Left hindlimb (tissue), 1 donor: ENCODE measurements around the gene MED9.

ENCODE experiments used
- DNase-seq: peaks from one replicate; pipeline ENCODE4 v3.0.0-alpha.2; 2018

The MED9 gene

DNA sequence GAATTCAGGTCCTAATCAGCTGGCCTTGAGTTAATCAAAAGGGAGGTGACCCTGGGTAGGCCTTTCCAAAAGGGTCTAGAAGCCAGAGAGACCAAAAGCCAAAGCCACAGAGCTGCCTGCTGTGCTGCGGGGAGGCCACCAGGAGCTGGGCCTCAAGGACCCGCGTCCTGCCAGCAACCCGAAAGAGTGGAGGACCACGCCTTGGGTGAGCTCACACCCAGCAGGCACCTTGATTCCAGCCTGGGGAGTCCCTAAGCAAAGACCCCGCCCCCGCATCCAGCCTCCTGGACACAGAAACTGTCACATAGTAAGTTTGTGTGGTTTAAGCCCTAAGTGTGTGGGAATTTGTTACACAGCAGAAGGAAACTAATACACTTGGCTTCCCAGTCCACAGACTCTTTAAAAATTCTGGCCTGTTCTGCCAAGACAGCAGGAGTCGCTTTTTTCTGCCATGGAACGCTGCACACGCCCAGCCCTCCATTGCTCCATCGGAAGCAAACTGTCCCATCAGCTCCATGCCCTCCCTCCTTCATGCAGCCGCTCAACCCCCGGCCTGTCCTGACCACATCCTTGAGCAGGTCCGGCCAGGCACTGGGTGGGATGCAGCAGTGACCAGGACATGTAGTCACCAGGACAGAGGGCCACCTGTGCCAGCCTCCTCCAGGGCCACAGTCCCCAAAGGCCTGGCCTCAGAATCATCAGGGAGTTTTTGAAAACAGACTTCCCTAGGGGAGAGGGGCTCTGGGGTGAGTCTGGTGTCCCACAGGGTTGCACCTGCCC lies 40.3 kb downstream of the MED9 start:
- peak; percentile 25 for DNase-seq

DNA sequence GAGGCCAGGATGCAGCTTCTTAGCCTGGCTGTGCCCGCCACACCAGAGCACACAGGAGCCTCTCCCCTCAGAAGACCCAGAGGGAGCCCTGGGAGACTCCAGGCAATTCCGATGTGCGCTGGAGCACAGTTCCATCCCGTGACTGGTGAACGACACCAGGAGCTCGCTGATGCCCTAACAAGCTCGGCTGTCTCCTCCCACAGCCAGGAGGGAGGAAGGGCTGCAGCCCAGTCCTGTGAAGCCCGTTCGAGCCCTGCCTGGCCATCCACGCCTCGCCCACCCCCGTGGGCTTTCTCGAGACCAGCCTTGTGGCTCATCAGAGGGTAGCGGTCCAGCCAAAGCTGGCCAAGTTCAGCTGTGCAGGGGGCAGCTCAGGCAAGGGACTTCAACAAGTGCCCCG lies 41.2 kb downstream of the MED9 start:
- DNase-seq = no peak

DNA sequence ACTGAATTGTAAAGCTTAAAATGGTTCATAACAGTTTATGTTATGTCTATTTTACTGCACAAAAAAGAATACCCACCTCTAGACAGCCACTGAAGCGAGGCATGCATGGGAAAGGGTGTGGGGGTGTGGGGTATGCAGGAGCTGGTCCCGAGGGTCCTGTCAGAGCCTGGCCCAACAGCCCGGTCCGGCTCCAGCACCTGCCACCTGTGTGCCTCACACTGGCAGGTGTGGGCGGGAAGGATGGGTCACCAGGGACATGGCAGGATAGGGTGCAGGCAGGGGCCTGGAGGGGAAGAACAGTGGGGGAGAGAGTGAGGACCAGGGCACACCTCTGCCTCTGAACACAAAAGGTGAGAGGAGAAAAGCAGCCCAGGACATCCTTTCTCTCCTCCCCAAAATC lies 42.2 kb downstream of the MED9 start:
- DNase-seq = no peak

DNA sequence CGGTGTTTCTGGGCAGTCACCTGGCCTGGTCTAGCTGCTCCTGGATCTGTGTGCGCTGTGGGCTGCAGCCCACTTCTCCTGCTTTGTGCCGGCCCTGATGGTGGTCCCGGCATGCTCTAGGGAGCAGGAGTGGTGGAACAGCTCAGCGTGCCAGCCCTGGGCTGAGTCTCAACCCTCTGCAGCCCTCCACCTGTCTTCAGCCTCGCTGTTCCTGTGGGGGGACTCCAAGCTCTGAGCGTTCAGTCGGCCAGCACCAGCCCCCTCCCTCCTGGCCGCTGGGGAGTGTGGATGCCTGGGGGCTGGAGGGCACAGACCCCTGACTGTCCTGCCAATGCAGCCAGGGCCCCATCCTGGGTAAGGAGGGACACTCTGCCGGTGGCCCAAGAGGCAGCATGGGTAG lies 43.1 kb downstream of the MED9 start:
- no peak for DNase-seq

DNA sequence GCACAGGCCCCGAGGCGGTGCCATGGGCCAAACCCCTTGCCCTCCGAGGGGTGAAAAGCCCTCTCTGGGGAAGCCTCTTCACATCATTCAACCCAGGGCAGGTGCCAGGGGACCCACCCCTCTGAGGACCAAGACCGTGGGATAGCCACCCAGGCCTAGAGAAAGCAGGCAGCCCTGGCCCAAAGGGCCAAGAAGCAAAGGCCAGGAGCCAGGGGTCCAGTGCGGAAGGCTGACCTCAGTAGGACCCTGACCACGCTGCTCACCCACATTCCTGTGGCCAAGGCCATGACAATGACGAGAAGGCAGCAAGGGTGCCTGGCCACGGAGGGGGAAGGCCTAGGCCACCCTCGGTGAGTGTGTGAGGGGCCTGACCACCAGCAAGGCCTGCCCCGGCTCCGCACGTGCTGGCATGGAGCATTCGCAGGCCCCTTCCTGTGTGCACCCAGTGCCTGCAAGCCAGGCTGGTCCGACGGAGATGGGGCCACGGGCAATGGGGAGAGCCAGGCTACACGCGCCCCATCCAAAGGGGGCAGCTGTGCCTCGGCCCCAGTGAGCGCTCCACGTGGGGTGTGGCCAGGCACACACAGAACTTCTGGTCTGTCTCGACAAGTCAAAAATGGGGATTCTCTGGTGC lies 43.9 kb downstream of the MED9 start:
- no peak for DNase-seq

DNA sequence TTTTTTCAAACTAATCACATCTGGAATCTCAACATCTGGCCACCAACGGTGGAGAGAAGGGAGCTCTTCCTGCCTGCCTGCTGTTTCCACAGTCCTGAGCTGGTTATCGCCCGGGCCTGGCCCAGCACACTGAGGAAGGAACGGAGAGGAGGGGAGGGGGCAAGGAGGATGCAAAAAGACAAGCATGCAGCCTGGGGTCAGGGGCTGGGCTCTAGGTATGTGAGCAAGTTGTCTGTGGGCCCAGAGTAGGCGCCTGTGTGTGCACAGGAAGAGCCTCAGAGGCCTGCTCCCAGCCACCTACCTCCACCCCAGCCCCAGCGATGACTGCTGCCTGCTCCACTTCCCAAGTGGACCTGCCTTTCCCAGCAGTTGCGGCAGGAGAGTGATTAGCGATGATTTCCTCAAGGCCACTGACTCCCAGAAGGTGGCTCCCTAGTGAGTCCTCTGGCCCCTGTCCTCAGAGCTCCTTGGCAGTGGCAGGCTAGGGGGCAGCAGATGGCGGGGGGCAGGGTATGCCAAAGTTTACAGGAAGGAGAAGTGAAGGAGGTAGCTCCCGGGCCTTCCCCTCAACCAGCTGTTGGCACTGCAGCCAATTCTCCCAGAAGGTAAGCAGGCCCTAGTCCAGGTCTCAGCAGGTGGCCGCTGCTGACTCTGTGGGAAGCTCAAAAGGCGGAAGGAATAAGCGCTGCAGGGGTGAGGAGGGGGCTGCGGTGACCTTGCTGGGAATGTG lies 46.4 kb downstream of the MED9 start:
- peak; percentile 21 for DNase-seq

DNA sequence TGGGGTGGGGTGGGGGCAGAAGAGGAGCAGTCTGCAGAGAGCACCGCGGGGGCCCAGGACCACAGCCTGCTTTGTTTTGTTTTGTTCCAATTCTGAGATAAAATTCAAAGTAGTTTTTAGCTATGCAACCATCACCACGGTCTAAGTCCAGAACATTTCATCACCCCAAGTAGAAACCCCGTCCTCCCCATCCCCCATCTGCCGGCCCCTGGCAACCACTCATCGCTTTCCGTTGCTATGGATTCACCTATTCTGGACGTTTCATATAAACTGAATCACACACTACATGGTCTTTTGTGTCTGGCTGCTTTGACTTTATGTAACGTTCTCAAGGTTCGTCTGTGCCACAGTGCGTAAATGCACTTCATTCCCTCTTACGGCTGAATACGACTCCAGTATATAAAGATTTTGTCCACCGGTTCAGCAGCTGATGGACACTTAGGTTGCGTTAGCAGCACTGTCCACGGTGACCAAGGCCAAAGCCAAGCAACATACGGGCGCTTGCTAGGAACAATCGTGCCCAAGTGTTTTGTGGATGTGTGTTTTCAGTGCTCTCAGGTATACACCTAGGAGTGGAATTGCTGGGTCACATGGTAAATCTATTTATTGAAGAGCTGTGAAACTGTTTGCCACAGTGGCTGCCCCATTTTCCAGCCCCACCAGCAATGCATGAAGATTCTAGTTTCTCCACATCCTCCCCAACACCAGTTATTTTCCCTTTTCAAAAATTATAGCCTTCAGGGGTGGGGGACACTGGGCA lies 47.1 kb downstream of the MED9 start:
- peak; percentile 23 for DNase-seq

DNA sequence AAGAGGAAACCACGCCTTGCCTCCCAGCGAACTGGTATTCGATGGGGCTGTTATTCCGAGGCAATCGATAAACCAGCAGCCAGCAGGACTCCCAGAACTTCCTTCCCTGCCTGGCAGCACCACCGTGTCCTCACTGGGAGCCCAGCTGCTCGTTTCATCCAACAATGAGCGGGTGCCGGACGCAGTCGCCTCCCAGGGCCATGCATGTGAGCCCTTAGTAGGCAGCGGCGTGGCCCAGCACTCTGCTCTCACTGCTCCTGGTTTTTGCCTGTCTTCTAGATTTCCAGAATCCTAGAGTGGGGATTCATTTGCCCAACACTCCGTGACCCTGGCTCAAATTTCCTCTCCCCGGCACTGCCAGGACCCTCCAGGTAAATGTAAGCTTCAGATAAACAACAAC lies 48.5 kb downstream of the MED9 start:
- DNase-seq = peak; percentile 16

DNA sequence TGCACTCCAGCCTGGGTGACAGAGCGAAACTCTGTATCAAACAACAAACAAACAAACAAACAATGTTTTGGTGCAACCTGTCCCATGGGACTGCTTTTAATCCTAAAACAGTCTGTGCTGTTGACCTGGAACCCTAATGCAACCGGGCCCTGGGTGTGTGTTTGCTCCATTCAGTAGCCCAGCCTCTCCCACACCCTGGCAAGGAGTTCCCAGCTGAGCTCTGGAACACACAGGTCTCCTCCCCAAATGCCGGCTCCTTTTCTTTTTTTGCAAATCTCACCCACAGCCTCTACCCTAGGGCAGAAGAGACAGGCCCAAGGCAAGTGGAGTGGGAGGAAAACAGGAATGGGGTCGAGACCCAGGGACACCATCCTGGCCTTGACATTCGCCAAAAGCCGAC lies 49.2 kb downstream of the MED9 start:
- no peak for DNase-seq

DNA sequence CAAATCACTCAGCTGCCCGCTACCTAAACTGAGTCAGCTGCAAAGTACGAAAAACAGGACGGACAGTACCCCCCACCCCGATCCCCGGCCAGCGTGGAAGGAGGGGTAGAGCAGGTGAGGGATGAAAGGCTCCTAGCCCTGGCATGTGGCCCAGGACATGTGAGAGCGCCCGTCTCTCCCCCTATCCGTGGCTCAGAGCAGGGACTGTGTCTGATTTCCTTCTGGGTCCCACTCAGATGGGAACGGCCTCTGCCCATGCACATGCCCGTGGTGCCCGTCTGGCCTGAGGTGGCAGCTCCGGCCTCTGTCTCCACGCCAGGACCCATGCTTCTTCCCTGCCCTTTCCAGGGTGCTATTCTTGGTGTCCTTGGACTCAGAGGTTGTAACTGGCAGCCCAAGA lies 49.6 kb downstream of the MED9 start:
- peak; percentile 29 for DNase-seq

DNA sequence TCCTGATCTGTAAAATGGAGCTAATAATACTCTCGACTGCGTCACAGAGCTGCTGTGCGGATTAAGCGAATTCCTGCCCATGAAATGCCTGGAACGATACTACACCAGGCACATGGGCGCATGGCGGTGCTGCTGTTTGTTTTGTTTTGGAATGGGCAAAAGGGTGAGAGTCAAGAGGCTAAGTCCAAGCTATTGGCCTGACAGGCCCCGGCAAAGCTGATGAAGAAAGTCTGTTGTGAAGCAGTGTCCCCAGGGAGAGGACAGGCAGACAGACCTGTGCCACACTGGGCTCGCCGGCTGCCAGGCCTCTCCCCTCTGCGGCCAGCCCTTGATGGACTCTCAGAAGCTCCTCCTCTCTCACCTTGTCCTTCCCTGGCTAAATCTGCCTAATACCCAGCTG lies 50.7 kb downstream of the MED9 start:
- peak; percentile 22 for DNase-seq

DNA sequence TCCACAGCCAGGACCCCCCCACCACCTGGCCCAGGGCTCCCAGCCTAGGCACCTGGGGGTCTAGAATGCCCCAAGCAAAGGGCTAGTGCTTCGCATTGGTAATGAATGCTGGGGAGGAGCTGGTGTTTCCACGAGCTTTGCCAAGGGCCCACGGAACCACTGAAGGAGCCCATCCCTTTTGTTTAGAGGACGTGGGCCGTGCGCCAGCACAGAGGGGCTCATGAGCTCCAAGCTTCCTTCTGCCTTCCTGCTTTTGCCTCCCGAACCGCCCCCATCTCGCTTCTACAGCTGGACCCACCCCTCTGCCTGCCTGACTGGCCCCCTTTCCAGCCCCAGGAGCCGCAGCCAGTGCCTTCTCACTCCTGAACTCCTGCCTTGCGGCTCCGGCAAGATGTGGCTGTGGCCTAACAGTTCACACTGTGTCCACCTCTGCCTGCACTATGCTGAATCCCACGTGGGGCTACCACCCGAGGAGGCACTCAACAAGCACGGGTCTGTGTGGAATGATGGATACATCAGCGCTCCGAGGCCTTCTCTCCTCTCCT lies 51.2 kb downstream of the MED9 start:
- no peak for DNase-seq

DNA sequence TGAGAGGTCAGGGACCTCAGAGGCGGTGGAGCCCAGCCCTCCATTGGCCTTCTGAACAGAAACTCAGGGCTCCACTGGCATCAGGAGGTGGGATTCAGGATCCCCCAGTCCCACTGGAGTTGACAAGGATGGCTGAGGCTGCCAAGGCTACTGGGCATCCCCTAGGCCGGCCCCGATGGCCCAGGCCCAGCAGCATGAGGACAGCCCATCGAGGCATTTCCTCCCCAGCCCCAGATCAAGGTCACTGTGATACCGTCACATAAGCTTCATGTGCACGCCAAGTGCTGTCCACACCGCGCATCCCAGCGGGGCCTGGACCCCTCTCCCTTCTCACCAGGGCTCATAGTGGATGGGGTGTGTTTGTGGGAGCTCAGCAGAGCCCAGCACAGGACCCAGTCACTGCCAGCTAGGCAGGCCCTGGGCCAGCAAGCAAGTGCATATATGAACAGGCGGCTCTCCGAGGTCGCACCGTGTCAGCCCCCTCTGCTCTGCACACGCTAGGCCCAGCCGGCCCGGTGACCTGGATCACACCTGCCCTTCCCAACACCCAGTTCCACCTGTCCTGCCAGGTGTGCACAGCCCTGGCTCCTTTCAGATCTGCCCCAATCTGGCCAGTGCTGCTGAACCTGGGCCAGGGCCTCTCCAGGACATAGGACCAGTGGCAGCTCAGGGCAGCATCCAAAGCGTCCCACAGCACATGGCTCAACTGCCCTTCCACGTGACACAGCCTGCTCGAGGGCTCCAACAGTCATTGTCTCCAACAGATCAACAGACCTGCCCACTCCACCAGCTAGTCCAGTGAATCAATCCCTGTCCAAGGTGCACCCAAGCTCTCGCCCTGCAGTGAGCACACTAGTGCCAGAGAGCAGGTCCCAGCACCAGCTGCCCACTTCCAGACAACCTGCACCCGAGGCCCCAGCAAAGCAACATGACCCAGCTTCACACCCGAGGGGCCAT lies 52.2 kb downstream of the MED9 start:
- no peak for DNase-seq

DNA sequence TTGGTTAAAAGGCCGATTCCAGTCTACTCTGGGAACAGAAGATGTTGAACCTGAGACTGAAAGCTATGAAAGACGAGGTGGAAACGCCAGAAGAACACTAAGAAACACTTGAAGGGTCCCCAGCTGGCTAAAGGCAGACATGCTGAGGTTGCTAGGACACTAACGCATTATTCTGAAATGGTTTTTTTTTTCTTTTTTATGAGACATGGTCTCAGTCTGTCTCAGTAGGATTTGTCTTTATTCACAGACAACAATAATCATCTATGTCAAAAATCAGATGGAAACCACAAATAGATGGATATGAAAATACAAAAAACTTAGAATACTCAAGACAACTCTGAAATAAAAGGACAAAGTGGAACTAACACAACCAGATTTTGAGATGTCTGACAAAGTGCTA lies 54.4 kb downstream of the MED9 start:
- DNase-seq = no peak

DNA sequence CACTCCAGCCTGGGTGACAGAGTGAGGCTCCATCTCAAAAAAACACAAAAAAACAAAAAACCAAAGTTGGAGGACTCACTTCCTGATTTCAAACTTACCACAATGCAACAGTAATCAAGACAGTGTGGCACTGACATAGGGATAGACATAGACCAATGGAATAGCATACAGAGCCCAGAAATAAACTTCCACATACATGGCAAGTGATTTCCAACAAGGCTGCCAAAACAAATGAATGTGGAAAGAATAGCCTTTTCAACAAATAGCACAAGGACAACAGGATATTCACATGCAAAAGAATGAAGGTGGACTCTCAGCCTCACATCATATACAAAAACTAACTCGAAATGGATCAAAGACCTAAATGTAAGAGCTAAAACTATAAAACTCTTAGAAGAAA lies 56.2 kb downstream of the MED9 start:
- DNase-seq = no peak

DNA sequence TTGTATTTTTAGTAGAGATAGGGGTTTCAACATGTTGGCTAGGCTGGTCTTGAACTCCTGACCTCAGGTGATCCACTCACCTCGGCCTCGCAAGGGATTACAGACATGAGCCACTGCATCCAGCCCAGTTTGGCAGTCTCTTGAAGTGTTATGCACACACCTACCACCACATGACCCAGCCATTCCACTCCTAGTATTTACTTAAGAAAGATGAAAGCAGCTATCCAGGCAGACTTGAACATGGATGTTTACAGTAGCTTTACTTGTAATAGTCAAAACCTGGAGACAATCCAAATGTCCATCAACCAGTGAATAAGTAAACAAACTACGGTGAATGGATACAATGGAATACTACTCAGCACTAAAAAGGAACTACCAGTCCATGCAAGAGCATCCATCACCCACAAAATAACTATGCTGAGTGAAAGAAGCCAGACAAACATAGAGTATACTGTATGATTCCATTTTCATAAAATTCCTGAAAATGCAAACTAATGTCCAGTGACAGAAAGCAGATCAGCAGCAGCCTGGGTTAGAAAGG lies 57.2 kb downstream of the MED9 start:
- DNase-seq = no peak

DNA sequence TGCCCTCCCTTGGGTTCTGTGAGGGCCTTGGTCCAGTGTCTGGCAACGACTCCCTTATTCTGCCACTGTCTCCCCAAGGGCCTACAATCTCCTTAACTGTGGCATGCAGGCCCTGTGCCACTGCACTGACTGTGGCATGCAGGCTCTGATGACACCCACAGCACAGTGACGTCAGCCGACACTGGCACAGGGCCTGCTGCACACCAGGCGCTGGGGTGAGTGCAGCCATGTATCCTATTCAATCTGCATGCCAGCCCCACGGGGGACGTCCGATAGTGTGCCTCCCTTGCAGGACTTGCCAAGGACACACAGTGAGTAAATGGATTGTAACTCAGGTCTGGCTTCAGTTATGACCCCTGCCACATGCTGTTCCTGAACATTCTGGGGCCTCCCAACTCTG lies 59.2 kb downstream of the MED9 start:
- DNase-seq = no peak

DNA sequence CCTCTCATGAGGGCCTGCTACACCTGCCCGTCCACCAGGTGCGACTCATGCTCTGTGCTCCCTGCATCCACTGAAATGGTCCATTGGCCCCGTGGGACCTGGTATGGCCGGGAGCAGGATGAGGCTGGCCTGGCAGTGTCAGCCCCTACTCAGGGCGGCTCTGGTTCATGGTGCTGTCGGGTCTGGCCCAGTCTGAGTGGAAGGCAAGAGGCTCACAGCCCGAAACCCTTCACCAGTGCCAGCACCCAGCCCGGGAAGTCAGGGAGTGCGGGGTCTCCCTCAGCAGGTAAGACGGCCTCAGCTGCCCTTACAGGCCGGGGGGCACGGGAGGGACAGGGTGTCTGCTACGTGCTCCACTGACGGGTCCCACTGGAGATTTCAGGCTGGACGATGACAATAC lies 59.9 kb downstream of the MED9 start:
- no peak for DNase-seq

DNA sequence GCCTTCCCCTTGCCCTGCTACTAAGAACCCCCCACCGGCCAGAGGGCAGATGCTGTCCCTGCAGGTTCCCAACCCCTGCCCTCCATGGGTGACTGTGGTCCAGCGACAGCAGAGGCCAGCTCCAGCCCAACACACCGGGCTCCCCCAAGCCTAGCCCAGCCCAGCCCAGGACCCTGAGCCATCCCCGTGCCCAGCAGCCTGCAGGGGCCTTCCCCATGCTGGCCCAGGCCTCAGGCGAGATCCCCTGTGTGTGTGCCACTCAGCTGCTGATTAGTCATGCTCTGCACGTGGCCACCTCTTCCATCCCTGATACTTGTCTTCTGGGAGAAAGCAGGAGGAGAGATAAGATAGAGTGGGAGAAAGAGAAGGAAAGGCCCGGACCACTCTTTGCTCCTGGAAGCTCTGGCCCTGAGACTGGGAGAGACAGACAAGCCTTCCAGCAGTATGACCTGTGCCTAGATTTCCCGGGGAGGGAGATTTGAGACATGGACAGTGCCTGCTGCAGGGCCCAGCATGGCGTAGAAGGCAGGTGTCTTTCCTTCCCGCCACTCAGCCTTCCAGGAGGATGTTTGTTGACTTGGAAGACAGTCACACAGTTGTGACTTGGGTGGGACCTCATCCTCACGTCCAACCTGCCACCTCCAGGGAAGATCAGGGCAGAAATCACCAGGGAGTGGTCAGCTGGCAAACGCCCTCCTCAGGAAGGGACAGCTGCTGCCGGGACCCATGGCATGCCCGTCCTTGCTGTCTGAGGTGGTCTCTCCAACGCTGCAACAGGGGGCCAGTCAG lies 60.7 kb downstream of the MED9 start:
- no peak for DNase-seq
